Left forelimb (tissue), 1 donor: ENCODE data around the gene GET4.
"Not testable (repeated sequence)": the region's sequence is repeated elsewhere in the genome, so short reads cannot be mapped to it uniquely, and the experiment has no call there.

Experiments
- DNase-seq: peaks from one replicate; pipeline ENCODE4 v3.0.0-alpha.2; 2018; ENCODE audit warnings: low spot score

Gene GET4

DNA sequence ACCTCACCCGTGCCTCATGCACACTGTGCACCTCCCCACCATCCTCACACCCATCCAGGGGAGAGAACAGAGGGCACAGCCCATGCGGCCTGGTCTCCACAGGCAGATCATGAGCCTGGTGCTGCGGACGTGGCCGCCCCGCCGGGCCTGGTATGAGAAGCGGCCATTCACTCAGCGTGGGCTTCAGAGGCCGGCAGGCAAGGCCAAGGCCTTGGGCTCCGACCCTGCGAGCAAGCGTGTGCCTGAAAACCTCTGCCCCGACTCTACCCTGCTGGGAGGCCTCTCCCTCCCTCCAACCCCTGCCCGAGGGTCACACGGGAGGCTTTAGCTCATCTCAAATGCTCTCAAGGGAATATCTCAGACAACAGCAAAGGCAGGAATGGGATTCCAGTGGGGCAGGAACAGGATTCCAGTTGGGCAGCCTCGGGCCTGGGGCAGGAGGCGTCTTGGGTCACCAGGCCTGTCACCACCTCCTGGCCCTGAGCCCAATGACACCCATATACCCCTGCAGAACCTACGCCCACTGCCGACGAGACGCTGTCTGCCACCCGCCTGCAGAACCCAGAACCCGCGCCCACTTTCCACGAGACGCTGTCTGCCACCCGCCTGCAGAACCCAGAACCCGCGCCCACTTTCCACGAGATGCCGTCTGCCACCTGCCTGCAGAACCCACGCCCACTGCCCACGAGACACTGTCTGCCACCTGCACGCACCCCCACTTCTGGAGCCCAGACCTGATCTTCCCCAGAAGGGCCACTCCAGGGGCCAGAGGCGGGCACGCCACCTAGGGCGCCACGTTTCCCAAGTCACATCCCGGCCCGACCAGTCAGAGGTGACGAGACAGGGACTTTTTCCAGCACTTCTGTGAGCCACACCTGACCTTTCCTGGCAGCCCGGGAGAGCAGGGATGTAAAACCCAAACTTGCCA lies 39.2 kb downstream of the GET4 start:
- DNase-seq: no peak

- no peak for DNase-seq
These were observed 40.1 kb downstream of the GET4 start for GRCh38 chr7:916291-916941.

- no peak for DNase-seq
These were observed 41.1 kb downstream of the GET4 start for GRCh38 chr7:917255-918117.

DNA sequence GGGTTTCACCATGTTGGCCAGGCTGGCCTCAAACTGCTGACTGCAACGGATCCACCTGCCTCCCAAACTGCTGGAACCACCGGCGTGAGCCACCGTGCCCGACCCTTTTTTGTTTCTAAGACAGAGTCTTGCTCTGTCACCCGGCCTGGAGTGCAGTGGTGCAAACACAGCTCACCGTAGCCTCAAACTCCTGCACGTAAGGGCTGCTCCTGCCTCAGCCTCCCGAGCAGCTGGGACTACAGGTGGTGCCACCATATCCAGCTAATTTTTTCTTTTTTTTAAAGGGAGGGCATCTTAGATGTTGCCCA lies 41.7 kb downstream of the GET4 start:
- DNase-seq: no peak

DNA sequence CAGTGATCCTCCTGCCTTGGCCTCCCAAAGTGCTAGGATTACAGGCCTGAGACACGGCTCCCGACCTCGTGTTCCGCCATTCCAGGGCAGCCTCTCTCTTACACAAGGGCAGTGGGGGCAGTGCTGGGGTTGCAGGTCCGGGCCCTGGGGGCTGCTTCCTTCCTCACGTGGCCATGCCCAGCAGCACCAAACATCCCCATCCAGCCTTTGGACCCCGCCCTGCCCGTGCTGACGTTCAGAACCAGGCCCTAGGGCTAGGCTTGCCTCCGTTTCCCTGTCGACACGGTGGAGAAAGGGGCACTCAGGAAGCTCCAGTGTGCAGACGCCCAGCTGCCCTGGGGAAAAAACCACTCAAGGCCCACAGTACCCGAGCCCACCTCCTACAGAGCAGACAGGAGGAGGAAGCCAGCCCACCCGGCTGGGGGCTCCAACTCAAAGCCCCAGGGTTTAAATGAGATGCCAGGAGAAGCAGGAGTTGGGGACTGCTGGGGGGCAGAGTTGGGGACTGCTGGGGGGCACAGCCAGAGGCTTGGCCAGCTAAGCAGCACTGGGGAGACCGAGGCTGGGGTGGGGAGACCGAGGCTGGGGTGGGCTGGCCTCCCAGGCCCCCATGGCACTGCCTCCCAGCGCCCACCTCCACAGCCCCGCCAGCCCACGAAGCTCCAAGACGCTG lies 42.2 kb downstream of the GET4 start:
- no peak for DNase-seq

DNA sequence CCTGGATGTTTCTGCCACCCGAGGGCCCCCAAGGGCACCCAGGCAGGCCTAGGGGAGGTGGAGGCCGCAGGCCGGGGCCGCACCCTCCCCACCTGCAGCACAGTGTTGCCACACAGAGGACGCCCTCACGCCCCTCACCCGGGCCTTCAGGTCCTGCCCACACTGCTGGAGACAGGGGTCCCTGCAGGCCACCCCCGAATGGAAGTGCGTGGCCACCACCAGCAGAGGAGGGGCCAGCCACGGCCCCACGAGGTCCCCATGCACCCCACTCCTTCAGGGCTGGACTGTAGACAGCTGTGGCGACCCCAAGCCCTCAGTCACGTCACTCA lies 42.7 kb downstream of the GET4 start:
- no peak for DNase-seq

GRCh38 chr7:919924-920341 lies 43.6 kb downstream of the GET4 start:
- no peak for DNase-seq

DNA sequence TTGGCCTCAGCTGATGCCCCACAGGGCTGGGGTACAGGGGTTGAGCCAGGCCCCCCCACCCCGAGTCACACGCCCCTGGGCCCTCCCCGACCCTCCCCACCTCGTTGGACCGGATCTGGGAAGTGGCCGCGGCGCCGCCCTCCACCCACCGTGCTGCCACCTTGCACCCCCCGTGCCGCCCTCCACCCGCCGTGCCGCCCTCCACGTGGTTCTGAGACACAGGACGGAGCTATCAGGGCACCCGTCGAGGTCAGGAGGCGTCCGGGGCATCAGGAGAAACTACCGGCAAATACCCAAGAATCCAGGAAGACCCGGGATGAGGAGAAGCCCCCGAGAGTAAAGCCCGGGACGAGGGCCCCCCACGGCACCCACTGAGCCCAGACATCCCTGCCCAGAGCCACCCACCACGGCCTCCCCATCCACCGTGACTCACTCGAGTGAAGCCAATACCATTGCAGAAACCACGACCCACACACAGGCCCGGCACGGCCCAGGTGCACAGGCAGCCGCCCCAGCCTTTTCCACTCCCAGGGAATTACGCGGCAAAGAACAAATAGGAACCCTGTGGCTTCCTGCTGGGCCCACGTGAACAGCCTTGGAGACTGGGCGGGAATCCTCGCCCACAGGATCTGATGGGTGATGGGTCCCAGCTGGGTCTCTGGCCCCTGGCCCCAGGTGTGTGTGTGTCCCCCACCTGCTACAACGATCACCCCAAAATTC lies 44.2 kb downstream of the GET4 start:
- DNase-seq: no peak

DNA sequence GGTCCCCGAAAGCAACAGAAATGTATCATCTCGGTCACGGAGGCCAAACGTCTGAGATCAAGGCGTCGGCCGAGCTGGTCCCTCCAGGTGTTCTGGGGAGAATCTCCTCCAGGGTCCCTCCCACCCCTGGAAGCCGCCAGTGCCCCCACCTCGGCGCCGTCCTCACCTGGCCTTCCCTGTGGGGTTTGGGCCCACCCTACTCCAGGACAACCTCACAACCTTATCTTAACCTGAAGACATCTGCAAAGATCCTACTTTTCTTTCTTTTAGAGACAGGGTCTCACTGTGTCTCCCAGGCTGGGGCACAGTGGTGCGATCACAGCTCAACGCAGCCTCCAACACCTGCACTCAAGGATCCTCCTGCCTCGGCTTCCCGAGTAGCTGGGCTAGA lies 44.7 kb downstream of the GET4 start:
- DNase-seq: no peak

DNA sequence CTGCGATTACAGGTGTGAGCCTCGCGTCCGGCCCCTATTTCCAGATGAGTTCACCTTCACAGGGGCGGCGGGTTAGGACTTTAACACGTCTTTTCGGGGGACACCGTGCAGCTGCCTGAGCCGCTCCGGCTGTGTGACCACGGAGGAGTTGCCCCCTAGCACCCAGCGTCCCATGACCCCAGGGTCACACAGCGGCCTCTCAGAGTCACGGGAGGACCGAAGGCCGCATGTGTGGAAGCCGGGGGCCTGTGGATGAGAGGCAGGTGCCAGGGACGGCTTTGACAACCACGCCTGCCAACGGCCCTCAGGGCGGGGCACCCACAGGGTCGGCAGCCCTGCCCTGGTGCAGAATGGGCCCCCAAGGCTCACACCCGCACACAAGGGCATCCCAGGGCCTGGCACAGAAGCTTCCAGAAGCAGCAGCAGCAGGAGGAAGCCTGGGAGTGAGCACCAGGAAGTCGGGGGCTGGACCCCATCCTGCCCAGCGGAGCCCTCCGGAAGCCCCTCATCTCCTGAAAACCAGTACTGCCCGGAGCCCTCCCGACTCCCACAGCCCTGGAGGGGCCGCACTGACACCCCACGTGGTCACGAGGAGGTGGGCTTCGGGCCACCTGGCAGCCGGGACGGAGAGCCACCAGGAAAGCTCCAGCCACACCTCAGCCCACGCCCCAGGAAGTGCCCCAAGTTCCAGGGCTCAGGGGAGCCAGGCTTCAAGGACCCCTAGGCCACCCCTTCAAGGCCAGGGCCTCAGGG lies 45.4 kb downstream of the GET4 start:
- no peak for DNase-seq

DNA sequence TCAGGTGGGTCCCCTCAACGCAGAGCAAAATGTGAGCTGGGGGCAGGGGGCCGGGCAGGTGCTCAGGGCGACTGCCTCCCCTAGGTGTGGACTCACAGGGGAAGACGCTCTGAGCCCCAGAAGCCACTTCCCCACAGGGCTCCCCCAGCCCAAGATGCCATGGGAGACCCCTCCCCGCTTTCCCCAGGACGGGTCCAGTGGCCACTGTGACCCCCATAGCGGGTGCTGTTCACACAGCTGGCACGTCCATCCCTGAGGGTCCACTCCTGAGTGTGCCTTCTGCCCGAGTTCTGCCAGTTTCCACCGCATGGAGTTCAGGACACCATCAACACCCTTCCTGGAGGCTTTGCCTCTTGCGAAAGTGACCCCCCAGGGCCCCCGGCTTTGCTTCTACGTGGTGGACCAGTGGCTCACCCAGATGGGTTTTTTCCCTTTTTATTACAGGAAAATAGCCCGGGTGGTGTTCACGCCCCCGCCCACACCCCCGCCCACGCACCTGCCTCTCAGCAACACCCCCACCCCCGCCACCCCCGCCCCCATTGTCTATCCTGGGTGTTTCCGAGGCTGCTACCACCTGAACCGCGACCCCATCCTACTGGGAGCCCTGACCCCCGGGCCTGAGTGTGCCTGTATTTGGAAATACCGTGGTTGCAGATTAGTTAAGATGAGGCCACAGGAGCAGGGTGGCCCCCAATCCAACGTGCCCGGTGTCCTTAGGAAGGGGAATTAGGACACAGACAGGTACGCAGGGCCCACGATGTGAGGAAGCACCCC lies 46.2 kb downstream of the GET4 start:
- DNase-seq: no peak

DNA sequence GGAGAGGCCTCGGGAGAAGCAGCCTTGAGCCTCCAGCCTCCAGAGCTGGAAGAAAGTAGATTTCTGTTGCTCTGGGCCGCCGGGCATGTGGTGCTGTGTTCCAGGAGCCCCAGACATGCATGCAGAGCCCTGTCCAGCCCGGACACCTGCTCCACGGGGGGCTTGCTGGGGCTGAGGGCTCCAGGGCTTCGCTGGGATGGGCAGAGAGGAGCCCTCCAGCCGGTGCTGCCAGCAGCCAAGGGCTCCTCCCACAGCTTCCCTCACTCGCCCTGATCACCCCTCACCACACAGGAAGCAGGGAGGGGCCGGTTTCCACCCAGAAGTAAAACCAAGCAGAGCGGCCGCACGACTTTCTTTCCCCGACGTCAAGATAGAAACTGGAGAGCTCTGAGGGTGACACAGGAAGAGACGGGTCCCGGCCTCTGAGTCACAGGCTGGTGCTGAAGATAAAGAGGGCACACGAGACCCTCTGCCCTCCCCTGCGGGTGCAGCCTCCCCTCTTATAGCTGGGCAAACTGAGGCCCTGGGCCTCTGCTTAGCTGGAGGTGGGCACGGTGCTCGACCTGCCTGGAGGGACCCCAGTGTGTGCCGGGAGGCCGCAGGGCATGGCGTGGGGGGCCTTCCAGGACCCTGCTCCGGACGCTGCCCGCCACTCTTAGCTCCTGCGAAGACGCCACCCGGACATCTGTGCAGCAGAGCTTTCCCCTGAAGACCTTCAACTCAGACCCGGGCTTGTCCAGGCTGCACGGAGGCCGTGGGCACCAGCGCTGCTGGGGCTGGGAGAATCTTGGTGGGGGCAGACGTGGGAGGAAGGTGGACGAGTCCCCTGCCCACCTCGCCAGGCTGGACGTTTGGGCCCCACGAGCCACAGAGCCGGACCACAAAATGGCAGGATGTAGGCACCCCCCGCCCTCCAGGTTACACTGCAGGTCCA lies 47.0 kb downstream of the GET4 start:
- no peak for DNase-seq

- not testable (repeated sequence) for DNase-seq
These were observed 47.7 kb downstream of the GET4 start for GRCh38 chr7:924042-924441.

GRCh38 chr7:924541-925231 lies 48.3 kb downstream of the GET4 start:
- DNase-seq: no peak

DNA sequence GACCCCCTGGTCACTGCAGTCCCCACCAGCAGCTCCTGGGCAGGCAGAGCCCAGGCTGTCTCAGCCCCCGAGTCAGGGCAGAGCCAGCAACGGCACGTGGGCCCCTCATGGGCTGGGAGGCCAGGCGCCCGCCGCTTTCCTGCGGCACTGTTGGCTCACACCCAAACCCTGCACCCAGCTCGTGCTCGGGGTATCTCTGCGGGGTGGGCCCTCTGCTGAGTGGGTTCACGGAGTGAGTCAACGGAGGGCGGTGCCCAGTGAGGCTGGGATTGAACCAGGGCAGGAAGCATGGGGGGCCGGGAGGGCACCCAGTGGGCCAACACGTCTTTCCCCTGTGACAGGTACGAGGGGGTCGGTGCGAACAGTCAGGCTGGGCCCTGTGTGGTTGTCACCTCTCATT lies 49.2 kb downstream of the GET4 start:
- DNase-seq: no peak

DNA sequence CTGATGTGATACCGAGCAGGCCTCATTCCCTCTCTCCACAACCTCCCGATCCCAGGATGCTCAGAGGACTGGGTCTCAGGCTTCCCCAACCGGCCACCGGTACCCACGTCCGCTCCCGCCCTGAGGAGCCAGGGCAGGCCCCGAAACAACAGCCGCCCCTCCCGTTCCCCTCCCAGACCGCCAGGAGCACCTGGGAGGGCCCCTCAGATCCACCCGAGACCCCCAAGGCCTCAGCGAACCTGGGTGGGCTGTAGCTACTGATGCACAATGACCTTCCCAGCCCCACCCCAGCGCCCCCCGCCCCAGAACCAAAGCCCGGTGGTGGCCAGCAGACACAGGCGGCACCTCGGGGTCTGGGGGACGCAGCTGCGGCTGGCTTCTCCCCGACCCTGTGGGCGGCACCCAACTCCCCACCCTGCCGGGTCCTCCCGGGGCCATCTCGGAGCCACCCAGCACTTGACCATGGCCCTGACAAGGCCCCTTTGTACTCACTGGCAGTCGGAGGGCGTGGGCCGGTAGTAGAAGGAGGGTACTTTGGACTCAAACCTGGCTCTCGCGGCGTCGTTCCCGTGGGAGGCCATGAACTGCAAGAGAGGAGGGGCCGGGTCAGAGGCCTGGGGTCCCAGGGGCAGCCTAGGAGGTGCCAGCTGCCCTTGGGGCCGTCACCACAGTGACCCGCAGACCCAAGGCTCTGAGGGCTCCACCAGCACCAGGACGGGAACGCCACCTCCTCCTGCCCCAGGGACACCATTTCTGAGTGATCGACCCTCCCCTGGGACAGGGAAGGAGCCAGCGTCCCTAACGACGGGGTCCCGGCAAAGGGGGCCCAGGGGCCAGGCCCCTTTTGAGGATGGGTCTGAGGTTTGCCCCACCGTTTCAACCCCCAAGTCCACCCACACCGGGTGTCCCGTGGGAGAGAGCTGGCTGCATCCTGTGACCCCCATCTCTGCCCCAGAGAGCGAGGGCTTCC lies 50.0 kb downstream of the GET4 start:
- DNase-seq: no peak

- no peak for DNase-seq
These were observed 50.8 kb downstream of the GET4 start for GRCh38 chr7:927031-927671.
